HG03520 (cell line): Measurements from ENCODE around the gene SNAI3.

Source experiments
- ATAC-seq: cut with Tn5 transposase; IDR thresholded peaks from one replicate; pipeline ENCODE4 v1.9.1; 2021; ENCODE audit warnings: mild to moderate bottlenecking, moderate library complexity; ENCODE audit not compliant: unreplicated experiment

SNAI3 gene

DNA sequence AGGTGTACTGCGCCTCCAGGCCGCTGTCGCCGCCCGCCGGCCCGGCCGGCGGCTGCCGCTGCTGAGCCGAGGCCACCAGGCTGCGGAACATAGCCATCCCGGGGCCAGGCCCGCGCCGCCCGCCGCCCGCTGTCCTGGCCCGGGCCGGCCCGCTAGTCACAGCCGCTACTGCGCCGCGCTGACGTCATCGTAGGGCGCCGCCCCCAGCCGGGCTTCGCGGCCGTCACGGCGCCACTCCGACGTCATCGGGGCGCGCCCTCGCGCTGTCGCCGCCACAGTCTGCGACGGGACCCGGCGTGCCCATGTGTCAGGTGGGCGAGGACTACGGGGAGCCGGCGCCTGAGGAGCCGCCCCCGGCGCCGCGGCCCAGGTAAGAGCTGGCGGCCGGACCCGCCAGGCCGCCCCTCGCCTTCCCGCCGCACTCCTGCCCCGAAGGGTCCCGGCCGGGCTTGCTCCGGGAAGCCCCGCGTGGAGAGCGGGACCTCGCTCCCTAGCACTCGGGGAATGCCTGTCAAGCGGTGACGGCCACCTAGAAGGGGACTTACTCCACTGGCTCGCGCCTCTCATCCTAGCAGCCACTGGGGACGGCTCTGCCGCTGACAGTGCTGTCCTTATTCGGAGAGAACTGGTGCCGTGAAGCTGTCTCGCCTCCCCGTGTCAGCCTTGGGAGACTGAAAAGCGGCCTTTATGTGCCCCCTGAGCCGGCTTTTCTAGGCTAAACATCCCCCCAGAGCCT, 20.1 kb upstream of the SNAI3 start, which contains the start of the genes CTU2 and RNF166:
TSS of gene CTU2 (plus strand) at position 275 of the 736 bp plus-strand sequence. CDS start at position 303, 28 bp downstream.
TSS of gene RNF166 (minus strand) at position 180 of the 736 bp plus-strand sequence. CDS start at position 97, 83 bp downstream.
- peak; percentile 57 for ATAC-seq

GRCh38 chr16:88705801-88706228, 19.5 kb upstream of the SNAI3 start:
- no peak for ATAC-seq

DNA sequence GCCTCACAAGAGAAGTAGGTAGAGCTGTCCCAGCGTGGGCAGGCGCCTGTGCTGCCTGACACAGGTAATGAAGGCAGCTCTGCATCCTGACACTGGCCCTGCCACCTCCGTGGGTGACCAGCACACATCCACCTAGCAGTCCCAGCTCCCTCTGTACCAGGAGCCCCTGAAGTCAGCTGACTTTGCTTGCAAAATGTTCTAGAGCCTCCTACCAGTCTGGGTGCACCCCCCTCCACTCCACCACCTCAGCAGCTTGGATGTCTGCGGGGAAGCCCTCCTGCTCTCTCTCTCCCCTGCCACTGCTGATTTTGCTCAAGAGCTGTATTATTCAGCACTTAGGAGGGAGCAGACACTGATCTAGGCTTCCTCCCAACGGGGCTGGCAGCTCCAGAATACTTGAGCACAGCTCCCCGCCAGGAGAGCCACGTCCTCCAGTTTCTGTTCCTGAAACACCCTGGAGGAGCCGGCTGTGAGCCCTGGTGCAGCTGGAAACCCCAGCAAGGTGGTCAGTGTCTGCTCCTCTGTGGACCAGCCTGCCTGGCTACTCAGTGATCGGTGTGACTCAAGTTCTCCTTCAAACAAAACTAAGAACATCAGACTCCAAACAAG, 18.9 kb upstream of the SNAI3 start:
- ATAC-seq, result no peak

DNA sequence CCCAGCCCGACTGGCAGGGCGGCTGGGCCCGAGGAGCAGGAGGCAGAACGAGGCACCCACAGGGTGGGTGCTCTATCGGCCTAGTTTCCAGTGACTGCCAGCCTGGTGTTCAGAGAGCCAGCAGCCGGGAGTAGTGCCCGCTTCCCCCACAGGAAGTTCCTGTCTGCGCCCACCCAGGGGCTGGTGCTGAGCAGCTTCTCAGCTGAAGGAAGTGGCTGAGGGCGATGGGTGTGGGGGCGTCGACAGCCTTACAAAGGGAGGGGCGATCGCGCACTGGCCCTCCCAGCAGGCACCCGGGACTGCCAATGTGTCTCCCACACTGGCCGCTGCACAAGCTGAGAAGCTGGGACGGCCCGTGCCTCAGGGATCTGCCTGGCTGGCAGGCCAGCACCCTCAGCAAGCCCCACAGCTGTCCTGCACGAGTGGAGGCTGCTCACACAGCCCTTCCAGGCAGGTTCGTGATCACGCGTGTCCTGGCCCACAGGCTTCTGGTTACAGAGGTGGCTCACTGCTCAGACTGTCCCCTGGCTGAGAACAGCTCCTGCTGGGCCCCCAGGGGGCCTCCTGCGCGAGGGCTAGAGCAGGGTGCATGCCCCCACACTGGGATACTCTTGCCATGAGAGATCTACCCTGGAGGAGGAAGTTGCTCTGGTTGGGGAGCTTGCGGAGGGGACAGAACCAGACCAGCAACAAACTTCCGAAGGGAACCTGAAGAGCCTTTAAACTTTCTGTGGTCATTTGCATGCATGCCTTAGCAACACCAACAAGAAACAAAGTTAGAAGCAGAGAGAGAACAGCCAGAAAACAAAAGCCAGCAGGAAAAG, 17.4 kb upstream of the SNAI3 start:
- ATAC-seq, result no peak

DNA sequence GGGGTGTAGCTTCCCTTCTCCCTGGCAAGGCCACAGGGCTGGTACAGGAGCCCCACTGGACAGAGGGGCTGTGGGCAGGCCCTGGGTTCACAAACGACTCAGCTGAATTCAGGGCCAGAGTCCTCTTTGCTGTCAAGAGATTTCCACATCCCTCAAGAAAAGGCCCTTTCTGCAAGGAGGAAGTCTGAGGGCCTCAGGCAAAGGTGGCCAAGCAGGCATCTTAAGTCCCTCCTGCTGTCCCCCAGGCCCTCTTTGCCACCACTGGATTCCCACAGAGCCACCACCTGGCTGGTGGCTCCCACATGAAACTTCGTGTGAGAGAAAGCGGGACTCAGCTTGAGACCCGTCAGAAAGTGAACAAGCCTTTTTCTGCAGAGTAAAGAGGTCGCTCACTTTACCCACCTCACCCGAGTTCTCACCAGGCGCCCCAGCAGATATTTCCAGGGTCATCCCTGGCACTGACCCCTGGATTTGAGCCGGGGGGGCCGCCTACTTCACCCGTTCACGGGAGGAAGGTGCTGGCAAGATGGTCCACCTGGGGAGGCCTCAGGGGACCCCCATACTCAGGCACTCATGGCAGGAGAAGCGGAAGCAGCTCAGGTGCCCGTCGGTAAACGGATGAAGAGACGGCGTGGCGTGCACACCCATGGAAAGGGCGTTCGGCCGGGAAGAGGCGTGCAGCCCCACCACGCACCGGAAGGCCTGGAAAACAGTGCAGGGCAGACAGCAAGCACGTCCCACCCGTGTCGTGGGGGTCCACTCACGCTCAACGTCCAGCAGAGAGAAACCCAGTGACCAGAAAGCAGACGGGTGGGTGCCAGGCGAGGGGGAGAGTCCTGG, 16.3 kb upstream of the SNAI3 start:
- no peak for ATAC-seq

- ATAC-seq, result no peak
Observed at GRCh38 chr16:88701581-88702370, 15.5 kb upstream of the SNAI3 start.

DNA sequence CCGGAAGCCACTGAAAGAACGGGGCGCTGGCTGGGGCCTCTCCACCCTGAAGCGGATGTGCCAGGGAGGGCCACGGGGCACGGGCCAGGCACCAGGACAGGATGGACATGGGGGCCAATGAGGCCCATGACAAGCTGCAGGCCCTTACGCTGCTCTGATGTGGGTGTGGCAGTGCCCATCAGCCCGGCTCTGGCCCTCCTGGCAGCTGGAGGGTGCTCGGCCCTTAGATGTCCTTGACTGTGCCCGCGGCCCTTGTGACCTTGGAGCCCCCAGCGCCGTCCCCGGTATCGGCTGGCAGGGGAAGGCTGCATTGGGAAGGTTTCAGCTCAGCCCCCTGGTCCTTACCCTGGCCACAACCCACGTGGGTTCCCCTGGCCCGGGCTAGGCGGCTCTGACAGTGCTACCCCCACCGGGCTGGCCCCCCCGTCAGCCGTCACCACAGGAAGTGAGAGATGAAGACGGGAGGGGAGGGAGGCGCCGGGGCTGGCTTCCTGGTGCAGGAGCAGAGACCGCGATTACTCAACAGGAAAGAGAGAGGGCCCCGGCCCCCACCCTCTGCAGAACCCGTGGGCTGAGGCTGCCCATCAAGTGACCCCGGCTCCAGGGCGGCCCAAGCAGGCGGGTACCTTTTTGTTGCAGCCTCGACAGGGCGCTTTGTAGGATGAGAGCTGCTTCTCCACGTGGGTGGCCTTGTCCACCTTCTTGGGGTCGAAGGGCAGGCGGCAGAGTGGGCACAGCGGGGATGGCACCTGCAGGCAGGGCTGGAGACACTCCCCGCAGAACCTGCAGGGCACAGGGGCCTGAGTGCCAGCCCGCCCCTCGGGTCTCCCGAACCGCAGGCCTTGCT, 14.6 kb upstream of the SNAI3 start:
- peak; percentile 57 for ATAC-seq

DNA sequence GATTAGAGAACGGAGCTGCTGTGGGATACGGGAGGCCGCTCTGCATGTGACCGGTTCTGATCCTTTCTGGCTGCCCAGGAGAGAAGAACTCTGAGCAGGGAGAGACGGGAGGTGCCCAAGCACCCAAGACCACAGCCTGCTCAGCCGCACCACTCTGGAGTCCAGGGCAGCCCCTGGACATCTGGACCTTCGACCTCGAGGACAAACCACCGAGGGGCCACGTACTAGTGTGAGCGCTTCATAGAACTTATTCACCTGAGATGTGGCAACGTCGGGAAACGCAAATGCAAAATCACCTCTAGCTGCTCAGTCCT, 14.0 kb upstream of the SNAI3 start:
- ATAC-seq, result no peak

DNA sequence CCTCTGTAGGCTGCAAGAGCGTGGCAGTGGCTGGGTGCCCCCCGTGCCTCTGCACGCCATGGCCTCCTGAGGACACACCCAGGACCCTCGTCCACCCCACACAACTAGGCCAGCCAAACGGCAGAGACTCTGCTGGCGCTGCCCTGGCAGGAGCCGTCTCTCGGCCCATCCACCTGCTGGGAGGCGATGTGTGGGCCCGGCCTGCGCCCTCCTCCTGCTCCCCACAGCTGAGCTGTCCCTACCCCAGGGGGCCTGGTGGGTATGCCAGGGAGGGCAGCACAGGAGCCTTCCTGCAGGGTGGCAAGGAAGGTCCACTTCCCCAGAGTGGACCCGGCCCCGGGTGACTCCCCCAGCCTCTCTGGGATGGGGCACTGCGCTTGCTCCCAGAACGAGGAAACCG, 12.9 kb upstream of the SNAI3 start:
- no peak for ATAC-seq

GRCh38 chr16:88698646-88699045, 12.3 kb upstream of the SNAI3 start:
- no peak for ATAC-seq

GRCh38 chr16:88697831-88698615, 11.7 kb upstream of the SNAI3 start:
- ATAC-seq, result no peak

DNA sequence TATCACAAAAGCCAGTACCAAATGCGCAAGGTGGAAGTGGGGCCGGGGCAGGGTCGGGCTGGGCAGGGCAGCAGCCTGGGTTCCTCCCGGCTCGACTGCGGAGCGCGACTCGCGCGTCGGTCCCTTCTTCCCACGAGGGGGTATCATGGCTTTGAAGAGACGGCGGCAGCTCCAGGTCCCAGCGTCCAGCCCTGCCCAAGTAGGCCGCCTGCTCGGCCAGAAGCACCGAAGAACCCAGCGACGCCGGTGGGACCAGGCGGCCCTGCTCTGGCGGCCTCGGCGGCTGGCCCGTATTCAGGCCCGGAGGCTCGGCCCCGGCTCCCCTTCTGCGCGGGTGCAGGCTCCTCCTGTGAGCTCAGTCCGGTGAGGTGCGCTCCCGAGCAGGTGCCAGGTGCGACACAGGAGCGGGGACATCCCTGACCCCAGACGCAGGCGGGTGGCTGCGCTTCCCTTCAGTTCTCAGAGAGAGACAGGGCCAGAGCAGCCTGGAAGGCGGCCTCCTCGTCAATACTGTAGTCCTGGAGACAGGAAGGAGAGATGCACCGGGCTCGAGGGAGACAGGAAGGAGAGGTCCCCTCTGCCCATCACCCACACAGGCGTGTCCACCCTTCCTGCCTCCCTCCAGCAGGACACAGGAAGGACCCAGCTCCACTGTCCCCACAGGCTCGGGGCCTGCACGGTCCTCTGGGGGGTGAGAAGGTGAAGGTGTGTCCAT, 11.0 kb upstream of the SNAI3 start:
- no peak for ATAC-seq

GRCh38 chr16:88696441-88696840, 10.1 kb upstream of the SNAI3 start:
- ATAC-seq, result no peak

DNA sequence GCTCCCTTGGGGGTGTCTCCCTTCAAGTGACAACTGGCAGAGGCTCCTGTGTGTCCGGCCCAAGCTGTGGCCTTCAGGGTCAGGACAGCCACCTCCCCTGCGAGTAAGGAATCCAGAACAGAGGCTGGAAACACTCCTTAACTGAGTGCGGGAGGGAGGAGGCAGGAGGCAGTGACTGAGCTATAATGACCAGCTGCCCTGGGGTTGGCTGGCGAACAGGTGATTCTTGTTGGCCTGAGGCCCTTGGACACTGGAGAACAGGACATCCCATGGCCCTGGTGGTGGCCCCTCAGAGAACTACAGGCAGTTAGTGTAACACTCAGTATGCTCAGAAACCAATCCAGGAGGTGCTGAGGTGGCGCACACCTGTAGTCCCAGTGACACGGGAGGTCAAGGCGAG, 9.4 kb upstream of the SNAI3 start:
- ATAC-seq, result no peak

DNA sequence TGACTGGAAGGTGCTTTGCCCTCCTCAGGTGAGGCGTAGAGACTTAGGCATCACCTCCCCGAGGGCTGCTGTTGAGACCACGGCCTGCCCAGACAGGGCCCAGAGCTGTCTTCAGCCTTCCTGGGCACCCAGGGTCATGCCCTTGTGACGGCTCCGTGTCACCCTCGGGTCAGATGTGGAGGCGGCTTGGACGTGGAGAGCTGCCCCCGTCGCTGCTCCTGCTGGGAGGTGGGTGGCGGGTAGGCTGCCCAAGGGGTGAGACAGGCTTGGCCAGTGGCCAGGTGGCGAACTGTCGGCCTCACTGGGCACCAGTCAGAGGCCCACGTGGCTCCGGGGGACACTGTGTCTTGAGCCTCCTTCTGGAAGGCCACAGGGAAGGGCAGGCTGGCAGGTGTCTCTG, 8.9 kb upstream of the SNAI3 start:
- ATAC-seq, result no peak

GRCh38 chr16:88694221-88695087, 8.1 kb upstream of the SNAI3 start:
- no peak for ATAC-seq
